HG03095 (cell line): ENCODE measurements around the gene MTHFSD.

Experiments
- ATAC-seq: cut with Tn5 transposase; IDR thresholded peaks from one replicate; pipeline ENCODE4 v1.9.1; 2021; ENCODE audit warnings: moderate library complexity; ENCODE audit not compliant: unreplicated experiment

The MTHFSD gene

DNA sequence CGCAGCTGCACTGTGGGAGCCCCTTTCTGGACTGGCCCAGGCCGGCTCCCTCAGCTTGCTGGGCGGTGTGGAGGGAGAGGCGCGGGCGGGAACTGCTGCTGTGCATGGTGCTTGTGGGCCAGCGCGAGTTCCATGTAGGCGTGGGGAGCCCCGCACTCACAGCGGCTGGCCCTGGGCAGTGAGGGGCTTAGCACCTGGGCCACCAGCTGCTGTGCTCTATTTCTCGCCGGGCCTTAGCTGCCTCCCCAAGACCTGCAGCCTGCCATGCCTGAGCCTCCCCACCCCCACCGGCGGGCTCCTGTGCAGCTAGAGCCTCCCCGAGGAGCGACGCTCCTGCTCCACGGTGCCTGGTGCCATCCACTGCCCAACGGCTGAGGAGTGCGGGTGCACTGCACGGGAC is 1.7 kb downstream of the MTHFSD start:
- ATAC-seq = no peak

DNA sequence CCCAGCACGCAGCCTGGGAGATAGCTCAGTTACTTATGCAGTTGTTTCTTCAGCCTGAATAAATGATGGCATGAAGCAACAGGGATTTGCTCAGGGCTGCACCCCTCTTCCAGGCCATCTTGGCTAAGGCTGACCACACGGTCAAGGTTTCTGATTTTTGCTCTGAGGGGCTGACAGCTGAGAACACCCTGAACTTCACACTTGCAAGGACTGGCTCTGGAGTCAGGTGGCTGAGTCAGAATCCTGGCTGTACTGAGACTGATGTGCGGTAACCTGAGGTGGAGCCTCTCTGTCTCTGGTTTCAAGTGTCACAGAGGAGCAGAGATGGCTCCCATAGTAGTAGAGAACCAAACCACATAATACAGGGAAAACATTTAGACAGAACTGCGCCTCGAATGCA is 4.8 kb downstream of the MTHFSD start:
- ATAC-seq = no peak

DNA sequence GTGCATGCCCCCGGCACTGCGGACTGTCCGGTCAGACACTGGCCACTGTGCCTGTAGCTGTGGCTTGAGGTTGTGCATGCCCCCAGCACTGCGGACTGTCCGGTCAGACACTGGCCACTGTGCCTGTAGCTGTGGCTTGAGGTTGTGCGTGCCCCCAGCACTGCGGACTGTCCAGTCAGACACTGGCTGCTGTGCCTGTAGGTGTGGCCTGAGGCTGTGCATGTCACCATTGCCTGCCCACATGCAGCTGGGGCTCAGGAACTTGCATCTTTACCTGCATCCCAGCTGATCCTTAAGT is 5.2 kb downstream of the MTHFSD start:
- ATAC-seq = no peak

DNA sequence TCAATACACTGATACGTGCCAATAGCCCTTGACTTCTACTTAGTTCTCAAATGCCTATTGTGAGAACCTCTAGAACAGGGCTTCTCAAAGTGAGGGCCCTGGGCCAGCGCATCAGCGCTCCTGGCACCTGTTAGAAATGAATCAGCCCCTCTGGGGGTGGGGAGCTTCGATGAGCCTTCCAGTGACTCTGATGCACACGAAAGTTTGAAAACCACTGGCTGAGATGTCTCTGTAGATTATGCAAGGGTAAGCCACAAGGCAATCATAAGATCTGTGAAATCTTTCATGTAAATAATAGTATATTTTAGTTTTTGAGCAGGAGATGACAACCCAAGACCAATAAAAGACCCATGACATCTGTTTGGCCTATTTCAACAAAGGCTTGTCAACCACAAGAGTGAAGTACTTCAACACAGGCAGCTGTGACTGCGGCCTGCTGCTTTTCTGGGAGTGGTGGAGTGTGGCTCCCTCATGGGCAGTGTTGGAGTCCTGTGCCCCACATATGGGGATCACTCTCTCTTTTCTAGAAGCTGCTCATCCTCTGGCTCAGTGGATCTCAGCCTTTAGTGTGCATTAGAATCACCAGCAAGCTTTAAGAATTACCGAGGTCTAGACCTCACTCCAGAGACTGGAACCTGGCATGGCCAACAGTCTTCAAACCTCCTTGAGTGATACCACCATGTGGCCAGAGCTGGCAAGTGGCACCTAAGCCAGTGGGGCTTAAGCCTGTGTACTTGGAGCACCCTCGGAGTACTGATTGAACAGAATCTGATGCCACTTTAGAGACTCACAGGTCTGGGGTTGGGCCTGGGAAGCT is 5.8 kb downstream of the MTHFSD start:
- ATAC-seq = no peak

DNA sequence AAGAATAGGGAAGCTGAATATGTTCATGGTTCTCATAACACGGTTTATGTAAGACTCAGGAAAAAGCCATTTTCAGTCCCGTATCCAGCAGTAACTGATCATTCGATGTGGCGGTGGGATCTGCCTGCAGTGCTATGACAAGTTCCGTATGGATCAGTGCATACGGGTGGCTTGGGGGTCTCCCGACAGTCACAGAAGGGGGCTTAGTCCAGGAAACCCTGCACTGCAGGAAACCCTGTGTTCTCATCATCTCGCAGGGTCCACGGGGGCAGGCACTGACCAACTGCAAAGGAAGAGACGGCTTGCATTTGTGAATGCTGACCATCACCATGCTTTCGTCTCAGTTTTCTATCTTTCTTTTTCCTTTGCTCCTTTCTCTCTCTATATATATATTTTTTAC is 7.7 kb downstream of the MTHFSD start:
- no peak for ATAC-seq

DNA sequence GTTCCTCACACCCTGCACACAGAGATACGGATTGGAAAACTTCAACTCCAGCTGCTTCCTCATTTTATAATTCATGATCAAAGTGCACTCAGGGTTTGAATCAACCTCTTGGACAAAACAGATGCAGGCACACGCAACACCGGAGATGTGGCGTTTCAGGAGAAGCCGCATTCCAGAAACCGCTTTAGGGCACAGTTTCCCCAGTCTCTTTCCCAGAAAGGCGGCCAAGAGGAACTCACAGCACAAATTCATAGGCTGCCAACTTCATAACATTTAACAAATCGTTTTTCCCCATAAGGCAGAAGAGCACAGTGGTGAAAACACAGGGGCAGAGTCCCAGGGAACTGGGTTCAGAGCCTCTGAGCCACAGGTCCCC is 8.4 kb downstream of the MTHFSD start:
- ATAC-seq = no peak

DNA sequence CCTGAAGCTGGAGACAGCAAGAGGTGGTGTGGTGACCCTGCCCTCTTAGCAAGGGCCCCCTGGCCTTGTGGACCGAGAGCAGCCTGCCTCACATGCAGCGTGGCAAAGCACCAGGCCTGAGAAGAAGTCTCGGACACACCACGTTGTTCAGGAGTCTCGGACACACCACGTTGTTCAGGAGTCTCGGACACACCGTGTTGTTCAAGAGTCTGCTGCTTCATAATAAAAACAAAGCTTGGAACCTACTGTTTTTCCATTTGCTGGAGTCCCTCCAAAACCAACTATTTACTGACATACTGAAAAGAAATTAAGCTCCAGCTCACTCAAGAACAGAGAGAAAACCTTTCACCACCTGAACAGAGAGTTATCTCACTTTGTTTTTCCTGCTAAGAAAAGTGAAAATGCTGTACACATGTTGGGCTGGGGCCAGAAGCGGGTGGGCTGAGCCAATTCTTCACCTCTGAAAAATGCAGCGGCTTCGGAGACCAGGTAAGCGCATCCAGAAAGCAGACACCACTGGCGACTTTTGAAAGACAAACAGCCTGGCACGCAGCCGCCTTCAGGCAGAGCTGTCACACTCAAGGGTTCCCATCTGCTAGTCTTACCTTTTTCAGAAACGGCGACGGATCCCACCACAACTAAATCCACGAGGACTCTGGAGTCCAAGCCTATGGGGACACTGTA is 8.9 kb downstream of the MTHFSD start:
- no peak for ATAC-seq

DNA sequence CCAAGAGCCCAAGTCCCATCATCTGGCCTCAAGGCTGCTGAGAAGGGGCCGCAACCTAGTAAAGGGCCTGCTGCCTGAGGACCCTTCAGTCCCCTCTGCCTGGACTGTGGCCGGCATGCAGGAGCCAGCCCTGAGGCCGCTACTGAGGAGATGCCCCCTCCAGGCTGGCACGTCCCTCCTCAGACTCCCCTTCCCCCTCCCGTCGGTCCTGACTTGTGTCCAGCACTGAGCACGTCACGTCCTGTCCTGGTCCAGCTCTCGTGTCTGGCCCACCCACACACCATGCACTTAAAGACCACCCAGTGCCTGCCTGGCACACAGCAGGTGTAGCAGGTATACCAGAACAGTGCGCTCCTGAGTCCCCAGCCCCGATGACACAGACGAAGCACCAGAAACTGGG is 9.6 kb downstream of the MTHFSD start:
- no peak for ATAC-seq

DNA sequence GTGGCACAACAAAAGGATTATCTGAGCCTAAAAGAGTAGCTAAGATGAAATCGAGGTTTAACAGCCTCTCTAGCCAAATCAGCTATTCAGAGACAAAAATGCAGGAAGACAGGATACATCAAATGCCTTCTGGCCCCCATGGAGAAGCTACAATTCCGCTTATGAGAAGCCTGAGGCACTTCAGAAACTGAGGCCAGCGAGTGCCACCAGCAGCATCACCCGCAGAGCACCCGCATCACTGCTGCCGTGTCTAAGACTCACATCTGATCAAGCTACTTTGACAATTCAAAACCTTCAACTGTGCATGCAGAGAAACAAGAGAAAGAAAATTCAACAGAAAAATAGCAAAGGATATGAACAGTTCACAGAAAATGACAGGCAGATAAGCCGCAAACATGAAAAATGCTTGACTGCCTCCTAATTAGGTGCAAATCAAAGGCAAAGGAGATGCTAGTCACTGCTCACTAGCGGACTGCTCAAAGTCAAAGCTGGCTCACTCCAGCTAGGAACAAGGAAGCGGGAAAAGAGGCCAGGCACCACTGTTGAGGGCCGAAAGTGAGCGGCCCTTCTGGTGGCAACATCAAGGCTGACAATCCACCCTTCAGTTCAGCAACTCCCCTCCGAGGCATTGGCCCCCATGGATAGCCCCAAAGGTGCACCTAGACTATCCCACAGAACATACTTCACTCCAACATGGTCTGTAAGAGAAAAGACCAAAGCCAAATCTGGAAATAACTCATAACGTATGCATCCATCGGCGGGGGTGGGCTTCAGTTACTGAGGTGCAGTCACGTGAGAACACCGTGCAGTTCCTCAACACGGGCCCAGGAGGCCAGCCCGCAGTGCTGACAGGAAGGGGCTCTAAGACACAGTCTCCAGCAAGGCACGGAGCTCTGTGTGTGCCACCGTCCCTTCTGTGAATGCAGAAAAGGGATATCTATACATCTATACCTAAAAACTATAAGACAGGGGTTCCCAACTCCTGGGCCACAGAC is 12.0 kb downstream of the MTHFSD start:
- no peak for ATAC-seq

DNA sequence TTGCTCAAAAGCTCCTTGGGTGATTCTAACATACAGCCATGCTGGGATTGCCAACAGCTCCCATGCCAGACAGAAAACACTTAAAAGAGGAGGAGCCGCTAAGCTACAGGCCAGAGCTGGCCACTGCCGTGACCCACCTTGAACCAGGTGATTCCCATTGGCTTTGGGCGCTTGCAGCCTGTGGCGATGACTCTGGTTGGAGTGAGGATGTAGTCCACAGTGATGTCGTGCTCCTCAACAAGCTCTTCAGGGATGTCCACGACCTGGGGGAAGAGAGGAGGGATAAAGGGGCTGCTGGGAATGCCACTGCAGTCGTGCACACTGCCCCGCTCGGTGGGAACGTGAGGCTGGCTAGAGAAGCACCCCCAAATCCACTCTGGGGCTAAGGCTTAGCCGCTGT is 13.5 kb downstream of the MTHFSD start:
- ATAC-seq = no peak

DNA sequence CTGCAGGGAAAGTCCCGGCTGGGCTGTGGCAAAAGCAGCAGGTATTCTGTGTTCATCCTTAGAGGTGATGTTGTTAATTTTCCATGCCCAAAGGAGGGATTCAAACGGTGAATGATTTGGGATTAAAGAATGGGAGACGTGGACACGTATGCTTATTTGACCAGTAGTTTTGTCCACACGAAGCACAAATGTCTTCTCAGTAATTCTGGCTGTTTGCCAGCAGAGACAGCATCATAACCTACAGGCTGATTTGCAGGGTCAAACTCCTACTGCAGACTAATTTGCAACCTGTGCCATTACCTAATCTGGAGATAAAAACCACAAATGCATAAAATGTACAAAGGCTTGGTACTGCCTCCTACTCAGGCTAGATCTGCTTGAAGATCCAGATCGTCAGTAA is 14.1 kb downstream of the MTHFSD start:
- ATAC-seq = no peak

DNA sequence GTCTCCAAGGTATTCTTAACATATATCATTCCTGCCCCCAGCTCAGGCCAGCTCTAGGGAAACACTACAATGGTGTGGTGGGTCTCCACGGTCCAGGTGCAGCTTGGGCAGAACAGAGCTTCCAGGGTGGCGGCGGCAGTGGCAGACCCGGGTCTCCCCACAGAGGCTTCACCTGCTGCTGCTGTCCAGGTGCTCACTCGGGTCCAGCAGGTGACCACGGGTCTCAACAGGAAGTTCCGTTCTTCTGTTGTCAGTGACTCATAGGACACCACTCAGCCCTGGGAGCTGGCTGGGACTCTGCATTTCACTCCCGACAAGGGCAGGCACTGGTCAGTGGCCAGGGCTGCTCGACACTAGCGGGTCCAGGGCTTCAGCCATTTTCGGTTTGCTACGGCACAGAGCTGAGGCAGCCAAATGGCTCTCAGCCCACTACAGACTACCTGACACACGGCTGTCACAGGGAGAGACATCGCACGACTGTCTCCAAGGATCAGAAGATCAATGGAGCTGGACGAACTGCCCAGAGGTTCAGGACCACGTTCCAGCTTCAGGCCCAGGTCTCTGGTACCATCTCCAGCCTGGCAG is 16.7 kb downstream of the MTHFSD start:
- no peak for ATAC-seq

DNA sequence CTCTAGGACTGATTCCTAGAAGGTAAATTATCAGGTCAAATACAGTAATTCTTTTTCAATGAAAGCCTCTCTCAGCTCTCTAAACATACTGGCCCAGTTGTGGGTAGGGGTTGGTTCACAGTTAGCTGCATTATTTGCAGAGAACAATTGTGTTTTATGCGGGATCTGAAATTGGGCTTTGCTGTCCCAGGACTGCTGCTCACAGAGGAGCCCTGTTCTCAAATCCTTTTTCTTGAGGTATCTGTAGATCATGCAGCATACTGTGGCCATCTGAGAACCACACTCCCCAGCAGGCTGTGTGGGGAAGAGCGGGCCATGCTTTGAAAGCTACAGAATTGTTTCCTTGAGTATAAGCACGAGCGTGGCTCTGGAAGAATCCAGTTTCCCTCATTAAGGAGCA is 17.5 kb downstream of the MTHFSD start:
- ATAC-seq = no peak

DNA sequence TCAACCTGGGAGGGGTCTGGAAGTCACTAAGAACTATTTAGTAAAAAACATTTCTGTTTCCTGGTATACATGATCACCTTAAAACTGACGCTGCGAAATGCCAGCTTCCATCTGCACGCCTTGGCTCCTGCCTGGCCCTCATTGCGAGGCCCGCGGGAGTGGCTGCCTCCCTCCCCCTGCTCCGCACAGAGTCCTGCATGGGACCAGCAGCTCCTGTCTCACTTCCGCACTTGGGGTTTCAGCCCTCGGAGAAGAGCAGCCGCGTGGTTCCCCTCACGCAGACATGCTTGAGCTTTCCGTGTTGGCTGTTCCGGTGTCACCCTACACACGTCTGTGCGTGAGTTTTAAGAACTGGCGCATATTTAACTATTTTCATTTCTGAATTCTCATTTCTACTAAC is 18.4 kb downstream of the MTHFSD start:
- ATAC-seq = no peak

DNA sequence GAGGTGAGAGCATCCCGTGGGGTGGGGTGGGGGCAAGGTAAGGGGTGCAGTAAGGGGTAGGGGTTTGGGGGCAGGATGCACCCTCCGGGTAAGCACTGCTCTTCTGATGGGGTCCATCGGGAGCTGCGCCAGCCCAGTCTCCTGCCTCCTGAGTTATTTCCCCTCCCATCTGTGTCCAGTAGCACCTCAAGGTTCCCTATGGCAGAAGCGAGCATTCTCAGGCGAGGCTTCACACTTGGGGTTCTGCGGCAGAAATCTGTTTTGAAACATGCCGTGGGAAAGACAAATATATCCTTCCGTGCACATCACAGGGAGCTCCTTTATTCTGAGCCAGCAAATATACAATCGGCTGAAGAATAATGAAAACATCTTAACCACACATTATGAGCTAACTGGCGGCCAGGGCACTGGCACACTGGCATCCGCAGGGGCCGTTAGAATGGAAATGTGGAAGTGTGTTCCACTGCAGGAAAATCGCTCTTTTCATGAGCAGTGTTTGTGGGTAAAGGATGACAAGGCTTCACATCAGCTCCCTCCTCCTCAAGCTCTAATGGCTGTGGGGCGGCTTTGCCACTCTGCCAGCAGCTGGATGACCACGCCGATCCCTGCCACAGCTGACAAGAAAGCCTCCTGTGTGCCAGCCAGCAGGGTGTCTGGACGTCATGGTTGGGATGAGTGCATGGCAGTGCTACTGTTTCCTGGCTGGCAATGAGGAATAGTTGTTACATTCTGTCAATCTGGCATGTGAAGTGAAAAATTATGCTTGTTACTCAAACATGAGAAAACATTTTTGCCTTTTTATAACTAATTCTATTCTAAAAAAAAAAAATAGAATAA is 20.0 kb downstream of the MTHFSD start:
- ATAC-seq = no peak

DNA sequence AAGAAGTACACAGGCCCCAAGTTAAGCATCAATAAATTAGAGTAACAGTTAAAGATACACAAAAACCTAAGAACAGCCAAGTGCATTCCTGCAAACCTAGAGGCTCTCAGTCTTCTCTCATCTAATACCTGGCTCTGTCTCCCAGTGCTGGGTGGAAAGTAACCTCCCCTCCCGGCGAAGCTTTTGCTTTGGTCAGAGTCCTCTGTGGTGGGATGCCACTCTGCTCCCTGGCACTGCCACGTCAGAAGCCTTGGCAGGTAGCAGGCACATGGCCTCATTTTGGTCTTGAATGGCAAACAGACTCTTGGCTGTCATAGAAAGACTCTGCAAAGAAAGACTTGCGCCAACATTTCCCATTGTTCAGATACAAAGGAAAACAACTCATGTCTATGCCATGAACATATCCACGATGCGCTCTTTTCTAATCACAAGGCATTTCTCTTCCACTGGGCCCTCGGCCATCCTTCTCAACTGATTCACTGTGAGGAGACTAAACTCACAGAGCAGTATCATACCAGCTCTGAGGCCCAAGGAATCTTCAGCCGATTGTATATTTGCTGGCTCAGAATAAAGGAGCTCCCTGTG is 21.2 kb downstream of the MTHFSD start:
- ATAC-seq = no peak

DNA sequence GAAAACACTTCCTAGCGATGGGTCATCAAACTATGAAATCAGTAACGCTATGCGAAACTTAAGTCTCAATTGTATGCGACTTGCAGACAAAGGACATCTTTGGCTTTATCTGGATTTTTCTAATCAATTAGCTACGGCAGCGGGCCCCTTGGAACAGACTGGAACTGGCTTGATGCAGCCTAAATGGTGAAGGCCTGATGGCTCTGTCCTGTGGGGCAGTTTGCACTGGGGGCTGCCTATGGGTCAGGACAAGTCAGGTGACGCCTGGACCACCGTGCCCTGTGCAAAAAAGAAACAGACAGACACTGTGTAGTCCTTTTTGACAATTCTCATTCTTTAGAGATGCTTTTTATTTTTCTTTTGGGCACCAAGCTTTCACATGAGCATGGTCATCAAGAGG is 22.0 kb downstream of the MTHFSD start:
- no peak for ATAC-seq

DNA sequence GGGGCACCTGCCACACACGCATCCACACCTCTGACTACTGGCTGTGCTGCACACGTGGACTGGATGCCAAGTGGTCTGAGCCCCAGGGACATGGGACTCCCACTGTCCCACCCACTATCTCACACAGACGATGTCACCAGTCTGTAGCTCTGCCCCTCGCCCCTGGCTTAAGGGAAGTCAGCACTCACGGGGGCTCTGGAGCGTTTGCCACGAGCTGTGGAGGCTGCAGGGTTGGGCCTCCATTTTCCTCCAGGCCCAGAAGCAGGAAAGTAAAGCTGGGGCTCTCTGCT is 22.6 kb downstream of the MTHFSD start:
- no peak for ATAC-seq

DNA sequence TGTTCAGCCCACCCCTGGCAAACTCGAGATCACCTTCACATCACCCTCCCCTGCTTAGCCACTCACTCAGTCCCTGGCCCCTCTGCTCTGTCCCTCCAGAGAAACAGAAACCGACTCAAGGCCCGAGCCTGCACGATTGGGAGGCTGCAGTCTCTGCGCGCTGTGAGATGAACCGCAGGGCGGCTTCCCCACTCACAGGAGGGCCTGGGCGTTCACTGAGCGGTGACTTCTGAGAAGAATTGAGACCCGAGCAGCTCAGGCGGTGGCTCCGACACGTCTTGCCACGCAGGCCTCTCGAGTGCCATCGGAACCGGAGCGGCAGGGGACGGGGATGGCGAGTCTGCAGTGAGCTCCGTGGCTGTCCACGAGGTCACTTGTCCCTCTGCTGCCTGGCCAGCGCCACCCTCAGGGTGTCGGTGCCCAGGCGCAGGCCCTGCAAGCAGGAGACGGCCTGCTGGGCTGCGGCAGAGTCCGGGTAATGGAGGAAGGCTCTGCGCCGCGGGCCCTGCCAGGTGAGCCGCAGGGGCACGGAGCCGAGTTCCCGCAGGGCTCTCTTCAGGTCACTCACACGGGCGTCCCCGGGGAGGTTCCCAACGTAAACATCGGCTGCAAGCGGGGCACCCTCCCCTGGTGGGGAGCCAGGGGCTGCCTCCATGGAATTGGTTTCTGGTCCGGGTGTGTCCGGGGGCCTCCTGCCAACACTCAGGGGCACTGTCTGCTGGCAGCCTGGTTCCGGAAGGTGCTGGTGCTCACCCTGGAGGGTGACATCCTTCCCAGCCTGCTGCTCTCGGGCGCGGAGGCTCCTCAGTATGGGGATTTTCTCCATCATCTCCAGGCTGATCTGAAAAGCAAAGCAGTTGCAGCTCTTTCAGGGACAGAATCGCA is 23.2 kb downstream of the MTHFSD start:
- ATAC-seq = no peak
